Epithelial cell of esophagus (primary cell): ENCODE measurements around the gene IRF2BP2.

Experiments
- DNase-seq: peaks from one replicate; pipeline ENCODE4 v3.0.0; 2010; ENCODE audit warnings: low read depth
- H3K4me3 ChIP-seq: 2 replicates; pipeline ENCODE4 v1.5.1; 2011; ENCODE audit warnings: mild to moderate bottlenecking, low read length, control low read depth
- CTCF ChIP-seq: IDR thresholded peaks from 2 replicates; pipeline ENCODE4 v1.5.1; 2011; ENCODE audit warnings: low read depth, mild to moderate bottlenecking, low read length, control low read depth, inconsistent platforms; ENCODE audit not compliant: insufficient read depth; ENCODE audit errors: missing control alignments

Gene IRF2BP2

GRCh38 chr1:234592240-234592639 is 17.7 kb downstream of the IRF2BP2 start:
- no peak for TF ChIP-seq CTCF
- DNase-seq, result no peak
- H3K4me3 ChIP-seq, result no peak overlapping the region

- H3K4me3 ChIP-seq, result no peak overlapping the region
- TF ChIP-seq CTCF, result no peak
- no peak for DNase-seq
Measured at GRCh38 chr1:234591131-234591530, 18.8 kb downstream of the IRF2BP2 start.

GRCh38 chr1:234589854-234590620 is 19.9 kb downstream of the IRF2BP2 start:
- H3K4me3 ChIP-seq, result no peak overlapping the region
- peak; percentile 45 for DNase-seq
- TF ChIP-seq CTCF, result no peak

GRCh38 chr1:234589064-234589800 is 20.7 kb downstream of the IRF2BP2 start:
- H3K4me3 ChIP-seq, result no peak overlapping the region
- no peak for TF ChIP-seq CTCF
- DNase-seq, result peak; percentile 86

GRCh38 chr1:234588386-234588785 is 21.6 kb downstream of the IRF2BP2 start:
- no peak for DNase-seq
- no peak overlapping the region for H3K4me3 ChIP-seq
- no peak for TF ChIP-seq CTCF

GRCh38 chr1:234586892-234587485 is 23.0 kb downstream of the IRF2BP2 start:
- DNase-seq, result no peak
- H3K4me3 ChIP-seq, result no peak overlapping the region
- TF ChIP-seq CTCF, result no peak
